ENCODE results near the gene RNF144A. TPM values are rescaled to one million over a fixed set of nuclear protein-coding genes. Genes with fewer than 3 reads are reported as not detected.

The RNF144A gene
- total RNA-seq (2014; rRNA removed; shearing (Covaris generic)) (12.5 and 14.7 TPM in 2 replicates), polyA plus RNA-seq (2016; fragmentation: Nextera tagmentation; extraction: Ambion mirVana) (2.8 and 2.9 TPM in 2 replicates)
- long read RNA-seq, full-length matches to known transcripts = 1 of 3 reads
- long read RNA-seq, partial matches to known transcripts = 0 of 3 reads
- long read RNA-seq, other reads (novel, unspliced or antisense) = 2 of 3 reads

- TF ChIP-seq CTCF (conservative IDR thresholded peaks at IDR 0.05; ENCODE audit: low read depth in 2 of 2) = peak; percentile 36 to 57
- TF ChIP-seq CREB1 (CRISPR knock-in tag; IDR thresholded peaks at IDR 0.05; ENCODE audit: low read depth) = peak; percentile 55; the same call in 1 of the 2 replicates
- no peak for TF ChIP-seq NANOG (IDR thresholded peaks at IDR 0.05; ENCODE audit: borderline replicate concordance)
- Histone ChIP-seq H2AFZ (peak within 1 kb of the TSS; percentile 94), H3K27me3 (ENCODE audit: insufficient read depth) (peaks cover 28% of the 10 kb centered on the region), H4K20me1 (replicated peaks; ENCODE audit: insufficient read depth) (no peaks in the 10 kb centered on the region), H3K36me3 (ENCODE audit: insufficient read depth) (no peaks in the 10 kb centered on the region), H3K79me2 (replicated peaks; ENCODE audit: insufficient read depth) (peaks cover 7% of the 10 kb centered on the region; the same call in 1 of the 2 replicates), H3K4me3 (peak within 1 kb of the TSS; percentile 67), H3F3A (replicated peaks; ENCODE audit: low read depth) (no peaks in the 10 kb centered on the region), H3K9me2 (ENCODE audit: insufficient read depth) (no peaks in the 10 kb centered on the region), H3K27ac (ENCODE audit: low read depth) (no peak within 1 kb of the TSS), H3K4me1 (ENCODE audit: insufficient read depth) (peaks cover 8% of the 10 kb centered on the region), H3K4me2 (peak within 1 kb of the TSS; percentile 83)
- peak; percentile 47 for ATAC-seq
- Mint-ChIP-seq H3K36me3 (ENCODE audit: low read depth) (peaks cover 4% of the 10 kb centered on the region), H3K9me3 (peaks cover 9% of the 10 kb centered on the region; the same call in 2 of the 3 replicates), H3K27me3 (ENCODE audit: insufficient read depth, low read depth, poor library complexity) (peaks cover 11% of the 10 kb centered on the region), H3K4me3 (peak within 1 kb of the TSS; percentile 73), H3K27ac (no peak within 1 kb of the TSS), H3K4me1 (peaks cover 30% of the 10 kb centered on the region)
- DNase-seq (ENCODE audit: low spot score) = peak; percentile 67
These were observed at the start of gene RNF144A for GRCh38 chr2:6917071-6917760. Gene RNF144A (plus strand): TSS chr2:6917412. CDS start chr2:6996927, 79,515 bp downstream.

GRCh38 chr2:6872394-6872793, 44.8 kb upstream of the RNF144A start:
- H3K27ac Mint-ChIP-seq = no peak overlapping the region
- H3K4me3 Mint-ChIP-seq = no peak overlapping the region
- H3K27me3 Mint-ChIP-seq (ENCODE audit: insufficient read depth, low read depth, poor library complexity) = no peaks in the 10 kb centered on the region
- peaks cover 14% of the 10 kb centered on the region for H3K9me3 Mint-ChIP-seq
- H3K4me1 Mint-ChIP-seq = no peaks in the 10 kb centered on the region
- Histone ChIP-seq H3K27ac (ENCODE audit: low read depth) (no peak overlapping the region), H3K4me3 (no peak overlapping the region), H3F3A (replicated peaks; ENCODE audit: low read depth) (no peaks in the 10 kb centered on the region), H3K79me2 (replicated peaks; ENCODE audit: insufficient read depth) (no peaks in the 10 kb centered on the region), H3K4me2 (no peak overlapping the region), H3K9me2 (ENCODE audit: insufficient read depth) (peaks cover 19% of the 10 kb centered on the region; the same call in 1 of the 2 replicates), H4K20me1 (replicated peaks; ENCODE audit: insufficient read depth) (no peaks in the 10 kb centered on the region), H3K36me3 (ENCODE audit: insufficient read depth) (no peaks in the 10 kb centered on the region), H3K4me1 (ENCODE audit: insufficient read depth) (no peaks in the 10 kb centered on the region), H3K27me3 (ENCODE audit: insufficient read depth) (peaks cover 7% of the 10 kb centered on the region), H2AFZ (no peak overlapping the region)
- DNase-seq (ENCODE audit: low spot score) = no peak
- H3K36me3 Mint-ChIP-seq (ENCODE audit: low read depth) = no peaks in the 10 kb centered on the region
- ATAC-seq = no peak
- TF ChIP-seq ZNF331 (CRISPR knock-in tag; IDR thresholded peaks at IDR 0.05; ENCODE audit: low read depth) (no peak), STAT1 (IDR thresholded peaks at IDR 0.05; ENCODE audit: unreplicated experiment) (no peak), ETS1 (IDR thresholded peaks at IDR 0.05) (no peak), CTCF (conservative IDR thresholded peaks at IDR 0.05; ENCODE audit: low read depth in 2 of 2) (no peak), NANOG (IDR thresholded peaks at IDR 0.05; ENCODE audit: borderline replicate concordance) (no peak), POLR2AphosphoS5 (IDR thresholded peaks at IDR 0.05; ENCODE audit: low read depth) (no peak), REST (IDR thresholded peaks at IDR 0.05; ENCODE audit: unreplicated experiment) (no peak), EZH2 (IDR thresholded peaks at IDR 0.05; ENCODE audit: low read depth, unreplicated experiment) (no peak), ZNF114 (CRISPR knock-in tag; IDR thresholded peaks at IDR 0.05) (no peak), CREB1 (CRISPR knock-in tag; IDR thresholded peaks at IDR 0.05; ENCODE audit: low read depth) (no peak)
